IPS-18a (cell line): ENCODE data around the gene RAPGEF5.

Experiments used
- H3K27ac ChIP-seq: one replicate; pipeline ENCODE4 v1.5.1; 2013; ENCODE audit warnings: low read length
- H3K27me3 ChIP-seq: one replicate; pipeline ENCODE4 v1.6.1; 2013; ENCODE audit warnings: mild to moderate bottlenecking, low read length; ENCODE audit not compliant: control insufficient read depth, insufficient read depth
- H3K36me3 ChIP-seq: one replicate; pipeline ENCODE4 v1.6.1; 2013; ENCODE audit warnings: low read depth, low read length; ENCODE audit not compliant: control insufficient read depth
- H3K4me1 ChIP-seq: one replicate; pipeline ENCODE4 v1.6.1; 2013; ENCODE audit warnings: low read depth, low read length; ENCODE audit not compliant: control insufficient read depth
- H3K4me3 ChIP-seq: one replicate; pipeline ENCODE4 v1.5.1; 2013; ENCODE audit warnings: low read length
- H3K9ac ChIP-seq: one replicate; pipeline ENCODE4 v1.6.1; 2013; ENCODE audit warnings: mild to moderate bottlenecking, low read length, moderate library complexity
- H3K9me3 ChIP-seq: one replicate; pipeline ENCODE4 v1.6.1; 2013; ENCODE audit warnings: low read depth, low read length; ENCODE audit not compliant: control insufficient read depth

Gene RAPGEF5

DNA sequence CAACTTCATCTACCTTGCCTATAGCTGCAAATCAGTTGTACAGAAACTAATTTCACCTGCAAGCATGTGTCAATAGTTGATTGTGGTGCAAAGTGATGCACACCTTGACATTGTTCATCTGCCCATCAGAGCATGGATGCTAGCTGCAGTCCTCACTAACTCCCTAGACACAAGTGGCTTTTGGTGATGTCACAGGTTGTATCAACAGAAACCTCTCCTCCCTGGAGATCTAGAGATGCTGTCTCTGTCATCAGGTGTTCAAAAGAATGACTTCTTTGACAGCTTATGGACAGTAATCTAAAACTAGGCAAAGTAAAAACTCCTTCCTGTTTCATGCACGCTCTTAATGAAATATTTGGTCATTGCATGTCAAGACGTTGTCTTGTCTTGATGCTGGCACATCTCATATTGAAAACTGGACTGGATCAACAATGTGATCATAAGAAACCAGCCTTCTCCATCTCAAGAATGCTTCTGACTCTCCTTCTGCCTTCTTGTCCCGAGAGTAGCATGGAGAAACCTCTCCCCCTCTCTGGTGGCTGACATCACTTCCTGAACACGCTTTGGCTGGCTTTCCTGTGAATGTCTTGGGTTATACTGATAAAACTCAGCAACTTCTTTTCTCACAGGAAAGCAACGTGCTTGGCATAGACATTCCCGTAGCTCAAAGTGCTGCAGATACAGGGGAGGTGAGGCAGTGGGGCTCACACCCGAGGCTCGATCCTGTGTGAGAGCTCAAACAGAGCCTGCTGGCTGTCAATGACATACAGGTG is 235.1 kb downstream of the RAPGEF5 start:
- Histone ChIP-seq H3K9ac (no peak overlapping the region), H3K4me3 (no peak overlapping the region), H3K4me1 (no peaks in the 10 kb centered on the region), H3K27ac (no peak overlapping the region), H3K9me3 (no peaks in the 10 kb centered on the region), H3K36me3 (peaks cover 5% of the 10 kb centered on the region), H3K27me3 (no peaks in the 10 kb centered on the region)

DNA sequence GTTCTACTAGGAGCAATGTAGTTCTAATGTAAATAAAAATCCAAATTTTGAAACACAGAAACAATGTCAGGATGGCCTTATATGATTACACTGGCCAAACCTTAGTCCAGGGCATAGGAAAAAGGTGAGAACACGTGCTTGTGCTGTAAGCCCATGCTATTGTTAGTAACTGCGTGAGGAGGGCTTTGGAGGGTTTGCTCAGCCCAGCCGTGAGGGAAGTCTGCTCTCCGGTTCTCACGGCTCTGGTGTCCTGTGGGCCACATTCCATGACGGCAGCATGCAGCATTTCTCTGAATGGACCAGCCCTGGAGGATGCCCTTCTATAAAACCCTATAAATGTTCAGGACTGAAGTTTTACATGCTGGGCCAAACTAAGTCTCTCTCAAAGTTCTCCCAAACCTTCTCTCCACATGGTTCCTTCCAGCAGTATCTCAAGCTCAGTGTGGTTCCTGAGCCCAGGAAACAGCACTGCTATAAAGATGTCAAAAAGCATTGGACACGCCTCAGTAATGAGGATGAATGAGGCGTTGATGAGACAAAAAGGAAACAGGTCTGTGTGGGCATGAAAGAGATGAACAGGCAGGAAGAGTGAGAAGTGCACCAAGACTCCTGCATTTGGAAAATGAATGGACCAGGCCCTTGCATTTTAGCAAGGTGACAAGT is 236.4 kb downstream of the RAPGEF5 start:
- H3K9me3 ChIP-seq: no peaks in the 10 kb centered on the region
- H3K4me1 ChIP-seq: no peaks in the 10 kb centered on the region
- no peak overlapping the region for H3K4me3 ChIP-seq
- no peak overlapping the region for H3K9ac ChIP-seq
- no peak overlapping the region for H3K27ac ChIP-seq
- H3K27me3 ChIP-seq: no peaks in the 10 kb centered on the region
- H3K36me3 ChIP-seq: peaks cover 5% of the 10 kb centered on the region

- Histone ChIP-seq H3K36me3 (peaks cover 5% of the 10 kb centered on the region), H3K9ac (no peak overlapping the region), H3K4me1 (no peaks in the 10 kb centered on the region), H3K27ac (no peak overlapping the region), H3K27me3 (no peaks in the 10 kb centered on the region), H3K4me3 (no peak overlapping the region), H3K9me3 (no peaks in the 10 kb centered on the region)
Measured at GRCh38 chr7:22117222-22117621, 239.7 kb downstream of the RAPGEF5 start.

GRCh38 chr7:22116451-22117030 is 240.4 kb downstream of the RAPGEF5 start:
- Histone ChIP-seq H3K36me3 (peaks cover under 1% of the 10 kb centered on the region), H3K9me3 (no peaks in the 10 kb centered on the region), H3K27me3 (no peaks in the 10 kb centered on the region), H3K4me3 (no peak overlapping the region), H3K9ac (no peak overlapping the region), H3K4me1 (no peaks in the 10 kb centered on the region), H3K27ac (no peak overlapping the region)

- Histone ChIP-seq H3K9me3 (no peaks in the 10 kb centered on the region), H3K36me3 (no peaks in the 10 kb centered on the region), H3K9ac (no peak overlapping the region), H3K4me3 (no peak overlapping the region), H3K27me3 (no peaks in the 10 kb centered on the region), H3K27ac (no peak overlapping the region), H3K4me1 (no peaks in the 10 kb centered on the region)
Measured at GRCh38 chr7:22115689-22116088, 241.3 kb downstream of the RAPGEF5 start.

DNA sequence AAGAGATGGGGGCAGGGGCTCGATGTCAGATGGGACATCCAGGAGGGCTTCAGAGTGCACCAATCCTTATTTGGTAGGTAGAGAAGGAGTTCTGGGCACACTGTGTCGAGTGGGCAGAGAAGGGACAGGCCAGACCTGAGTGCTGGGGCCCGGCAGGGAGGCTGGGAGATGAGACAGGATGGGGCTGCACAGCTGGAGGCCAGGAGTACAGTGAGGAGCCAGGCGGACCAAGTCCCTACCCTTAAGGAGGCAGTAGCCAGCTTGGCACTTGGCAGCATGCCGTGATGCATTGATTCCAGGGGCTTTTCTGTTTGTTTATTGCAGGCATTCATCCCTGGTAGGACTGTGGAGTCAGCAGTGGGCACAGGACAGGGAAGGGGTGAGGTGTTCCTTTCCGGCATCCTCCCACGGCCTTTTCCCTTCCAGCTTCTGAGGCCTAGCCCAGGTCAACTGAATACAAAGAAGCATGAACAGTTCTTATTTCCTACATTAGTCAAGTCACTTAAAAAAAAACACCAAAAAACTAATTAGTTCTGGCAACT is 242.4 kb downstream of the RAPGEF5 start:
- no peaks in the 10 kb centered on the region for H3K36me3 ChIP-seq
- H3K27ac ChIP-seq: no peak overlapping the region
- H3K4me3 ChIP-seq: no peak overlapping the region
- no peaks in the 10 kb centered on the region for H3K4me1 ChIP-seq
- H3K27me3 ChIP-seq: no peaks in the 10 kb centered on the region
- H3K9me3 ChIP-seq: no peaks in the 10 kb centered on the region
- H3K9ac ChIP-seq: no peak overlapping the region

GRCh38 chr7:22113041-22113440 is 243.9 kb downstream of the RAPGEF5 start:
- Histone ChIP-seq H3K27ac (no peak overlapping the region), H3K36me3 (no peaks in the 10 kb centered on the region), H3K9ac (no peak overlapping the region), H3K4me1 (no peaks in the 10 kb centered on the region), H3K27me3 (no peaks in the 10 kb centered on the region), H3K4me3 (no peak overlapping the region), H3K9me3 (no peaks in the 10 kb centered on the region)

DNA sequence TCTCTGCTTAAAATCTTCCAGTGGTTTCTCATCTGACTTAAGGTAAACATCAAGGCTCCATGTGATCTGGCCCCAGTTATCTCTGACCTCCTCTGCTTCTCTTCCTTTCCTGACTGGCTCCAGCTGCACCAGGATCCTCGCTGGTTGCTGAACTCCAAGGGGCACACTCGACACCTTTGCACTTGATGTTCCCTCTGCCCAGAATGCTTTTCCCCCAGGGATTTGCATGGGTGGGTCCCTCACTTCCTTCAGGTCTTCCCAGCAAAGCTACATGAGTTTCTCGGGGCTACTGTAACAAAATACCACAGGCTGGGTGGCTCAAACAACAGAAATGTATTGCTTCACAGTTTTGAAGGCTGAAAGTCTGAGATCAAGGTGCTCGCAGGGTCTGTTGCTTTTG is 245.3 kb downstream of the RAPGEF5 start:
- no peaks in the 10 kb centered on the region for H3K4me1 ChIP-seq
- H3K27me3 ChIP-seq: no peaks in the 10 kb centered on the region
- no peaks in the 10 kb centered on the region for H3K36me3 ChIP-seq
- H3K27ac ChIP-seq: no peak overlapping the region
- H3K4me3 ChIP-seq: no peak overlapping the region
- no peaks in the 10 kb centered on the region for H3K9me3 ChIP-seq
- H3K9ac ChIP-seq: no peak overlapping the region

DNA sequence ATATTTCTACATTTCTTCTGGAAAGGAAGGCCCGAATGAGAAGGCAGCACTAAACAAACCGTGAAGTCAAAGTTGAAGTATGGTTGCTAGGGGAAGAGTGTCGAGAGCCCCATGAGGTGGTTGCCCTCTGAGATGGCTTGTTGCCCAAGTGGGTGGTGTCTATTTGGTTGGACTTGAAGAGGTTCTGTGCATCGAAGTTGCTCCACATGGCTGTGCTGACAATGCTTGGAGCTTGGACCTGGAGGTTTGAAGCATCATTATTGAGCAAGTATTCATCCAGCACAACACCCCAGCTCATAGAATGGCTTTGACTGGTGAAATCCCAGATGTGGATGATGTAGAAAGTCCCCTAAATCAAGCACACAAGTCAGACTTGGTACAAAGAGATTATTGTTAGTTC is 246.1 kb downstream of the RAPGEF5 start:
- no peak overlapping the region for H3K4me3 ChIP-seq
- no peaks in the 10 kb centered on the region for H3K36me3 ChIP-seq
- no peaks in the 10 kb centered on the region for H3K4me1 ChIP-seq
- H3K9ac ChIP-seq: no peak overlapping the region
- no peaks in the 10 kb centered on the region for H3K9me3 ChIP-seq
- H3K27me3 ChIP-seq: no peaks in the 10 kb centered on the region
- no peak overlapping the region for H3K27ac ChIP-seq

DNA sequence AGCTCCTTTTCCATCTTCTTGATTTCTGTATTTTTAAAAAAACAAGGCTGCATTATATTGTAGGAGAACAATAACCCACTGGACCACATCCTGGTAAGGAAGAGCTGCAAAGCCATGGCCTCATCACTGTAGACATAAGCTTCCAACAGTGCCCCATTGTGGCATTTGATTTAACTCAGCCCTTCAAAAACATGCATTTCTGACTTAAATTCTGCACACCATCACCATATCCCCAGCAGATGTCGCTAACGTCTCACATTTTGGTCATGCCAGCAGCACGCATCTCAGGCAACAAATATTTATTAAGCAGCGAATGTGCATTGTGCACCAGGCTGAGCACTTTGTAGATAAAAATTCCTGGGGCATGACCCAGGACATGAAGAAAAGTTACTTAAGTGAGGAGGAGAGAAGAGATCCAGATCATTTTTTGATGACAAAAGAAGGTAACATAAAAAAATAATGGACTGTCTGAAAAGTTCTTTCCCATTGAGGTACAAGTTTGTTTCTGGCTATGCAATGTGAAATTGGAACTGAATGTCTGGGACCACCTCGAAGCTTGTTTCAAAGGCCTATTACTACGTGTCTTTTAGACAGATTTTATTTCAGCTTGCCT is 246.6 kb downstream of the RAPGEF5 start:
- Histone ChIP-seq H3K27me3 (no peaks in the 10 kb centered on the region), H3K4me3 (no peak overlapping the region), H3K36me3 (no peaks in the 10 kb centered on the region), H3K9me3 (no peaks in the 10 kb centered on the region), H3K4me1 (no peaks in the 10 kb centered on the region), H3K27ac (no peak overlapping the region), H3K9ac (no peak overlapping the region)

GRCh38 chr7:22109761-22110160 is 247.2 kb downstream of the RAPGEF5 start:
- no peak overlapping the region for H3K9ac ChIP-seq
- no peaks in the 10 kb centered on the region for H3K36me3 ChIP-seq
- no peaks in the 10 kb centered on the region for H3K9me3 ChIP-seq
- no peaks in the 10 kb centered on the region for H3K4me1 ChIP-seq
- no peak overlapping the region for H3K4me3 ChIP-seq
- no peak overlapping the region for H3K27ac ChIP-seq
- H3K27me3 ChIP-seq: no peaks in the 10 kb centered on the region
